GM18520 (cell line): ENCODE data around the gene FGD6.
"Not testable (repeated sequence)": the region's sequence is repeated elsewhere in the genome, so short reads cannot be mapped to it uniquely, and the experiment has no call there.

Source experiments
- ATAC-seq: cut with Tn5 transposase; IDR thresholded peaks from one replicate; pipeline ENCODE4 v1.9.1; 2021; ENCODE audit not compliant: unreplicated experiment

The FGD6 gene

DNA sequence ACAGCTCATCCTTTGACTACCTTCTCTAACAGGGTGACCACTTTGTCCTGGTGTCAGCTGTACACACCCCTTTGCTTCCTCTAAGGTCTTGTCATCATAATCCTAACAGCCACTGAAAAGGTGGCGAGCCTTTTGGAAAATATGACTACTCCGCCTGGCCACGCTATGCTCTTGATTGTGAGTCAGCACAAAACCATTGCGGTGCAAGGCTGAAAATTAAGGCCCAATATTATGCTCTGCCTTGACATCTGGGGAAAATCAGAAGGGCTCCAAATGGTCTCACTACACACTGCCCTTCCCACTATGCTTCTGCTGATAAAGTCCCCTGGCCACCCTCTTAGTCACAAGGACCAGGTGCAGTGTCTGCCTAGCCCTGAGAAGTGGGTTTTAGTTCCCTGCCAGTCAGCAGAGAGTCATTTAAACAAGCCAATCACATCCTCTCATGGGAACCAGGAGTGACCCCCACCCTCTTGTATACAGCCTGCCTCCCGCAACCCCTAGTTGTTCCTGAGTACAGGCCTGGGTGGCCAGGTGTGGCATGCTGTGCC, 34.3 kb downstream of the FGD6 start:
- peak; percentile 61 for ATAC-seq

DNA sequence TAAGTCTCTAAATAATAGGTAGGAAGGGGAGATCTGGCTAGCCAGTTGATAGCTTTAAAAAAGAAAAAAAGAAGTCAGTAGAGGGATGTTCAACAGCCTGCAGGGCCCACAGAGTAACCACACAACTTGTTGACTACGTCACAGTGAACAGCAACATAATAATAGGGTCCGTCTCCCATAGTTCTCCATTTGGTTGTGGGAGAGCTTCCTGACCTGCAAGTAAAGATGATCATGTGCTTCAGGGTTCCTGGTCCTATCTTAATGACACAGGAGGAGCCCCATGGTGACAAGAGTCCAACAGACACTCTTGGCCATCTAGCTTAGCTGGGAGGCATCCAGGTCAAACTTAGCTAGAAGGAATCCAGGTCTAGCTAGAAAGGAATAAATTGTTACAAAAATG, 36.2 kb downstream of the FGD6 start:
- no peak for ATAC-seq

DNA sequence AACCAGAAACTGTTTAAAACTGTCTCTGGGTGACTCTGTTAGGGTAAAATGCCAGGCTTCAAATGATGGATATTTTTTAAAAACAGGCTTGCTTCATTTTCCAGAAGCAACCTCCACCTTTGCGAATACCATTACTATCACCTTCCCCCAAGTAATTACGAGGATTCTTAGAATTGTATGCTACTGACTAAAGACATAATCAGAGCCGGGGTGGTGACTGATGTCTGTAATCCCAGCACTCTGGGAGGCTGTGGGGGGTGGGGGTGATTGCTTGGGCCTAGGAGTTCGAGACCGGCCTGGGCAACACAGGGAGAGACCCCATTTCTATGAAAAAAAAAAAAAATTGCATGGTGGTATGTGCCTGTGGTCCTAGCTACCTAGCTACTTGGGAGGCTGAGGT, 38.3 kb downstream of the FGD6 start:
- no peak for ATAC-seq

DNA sequence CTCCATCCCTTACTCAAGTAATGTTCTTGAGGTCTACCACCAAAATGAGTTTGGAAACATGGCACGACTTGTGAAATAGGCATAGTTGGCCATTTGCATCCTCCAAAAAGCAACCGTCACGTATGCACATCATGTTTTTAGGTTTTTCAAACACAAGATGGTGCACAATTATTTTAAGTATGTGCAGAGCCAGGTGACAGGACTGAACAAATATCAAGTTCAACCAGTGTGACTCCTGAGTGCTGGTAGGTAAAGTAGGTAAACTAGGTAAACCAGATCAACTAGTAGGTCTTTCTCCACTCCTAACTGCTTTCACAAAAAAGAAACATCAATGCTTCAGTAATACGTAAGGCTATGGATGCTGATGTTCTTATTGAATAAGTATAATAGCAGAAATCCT, 39.1 kb downstream of the FGD6 start:
- no peak for ATAC-seq

DNA sequence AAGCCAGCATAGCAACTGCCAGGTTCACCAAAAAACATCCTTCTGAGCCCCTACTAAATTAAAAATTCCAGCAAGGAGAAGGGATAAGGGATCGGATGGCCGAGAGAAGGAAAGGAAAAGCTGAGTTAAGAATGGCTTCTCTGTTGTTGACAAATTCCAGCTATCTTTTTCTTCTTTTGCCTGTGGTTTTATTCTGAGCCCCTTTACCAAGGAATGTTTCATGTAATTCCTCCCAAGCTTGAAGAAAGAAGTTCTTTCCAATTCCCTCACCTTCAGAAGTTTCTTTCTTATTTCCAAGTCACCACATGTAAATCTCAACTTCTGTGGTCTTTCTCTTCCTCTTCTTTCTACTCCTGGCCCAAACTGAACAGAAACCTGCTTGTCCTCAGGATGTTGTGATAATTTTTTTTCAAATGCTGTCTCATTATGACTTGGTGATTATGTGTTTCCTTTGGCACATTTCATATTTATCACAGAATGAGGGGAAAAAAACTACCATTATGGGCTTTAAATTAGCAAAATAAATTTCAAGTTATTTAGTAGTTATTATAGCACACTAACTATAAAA, 40.0 kb downstream of the FGD6 start:
- no peak for ATAC-seq

DNA sequence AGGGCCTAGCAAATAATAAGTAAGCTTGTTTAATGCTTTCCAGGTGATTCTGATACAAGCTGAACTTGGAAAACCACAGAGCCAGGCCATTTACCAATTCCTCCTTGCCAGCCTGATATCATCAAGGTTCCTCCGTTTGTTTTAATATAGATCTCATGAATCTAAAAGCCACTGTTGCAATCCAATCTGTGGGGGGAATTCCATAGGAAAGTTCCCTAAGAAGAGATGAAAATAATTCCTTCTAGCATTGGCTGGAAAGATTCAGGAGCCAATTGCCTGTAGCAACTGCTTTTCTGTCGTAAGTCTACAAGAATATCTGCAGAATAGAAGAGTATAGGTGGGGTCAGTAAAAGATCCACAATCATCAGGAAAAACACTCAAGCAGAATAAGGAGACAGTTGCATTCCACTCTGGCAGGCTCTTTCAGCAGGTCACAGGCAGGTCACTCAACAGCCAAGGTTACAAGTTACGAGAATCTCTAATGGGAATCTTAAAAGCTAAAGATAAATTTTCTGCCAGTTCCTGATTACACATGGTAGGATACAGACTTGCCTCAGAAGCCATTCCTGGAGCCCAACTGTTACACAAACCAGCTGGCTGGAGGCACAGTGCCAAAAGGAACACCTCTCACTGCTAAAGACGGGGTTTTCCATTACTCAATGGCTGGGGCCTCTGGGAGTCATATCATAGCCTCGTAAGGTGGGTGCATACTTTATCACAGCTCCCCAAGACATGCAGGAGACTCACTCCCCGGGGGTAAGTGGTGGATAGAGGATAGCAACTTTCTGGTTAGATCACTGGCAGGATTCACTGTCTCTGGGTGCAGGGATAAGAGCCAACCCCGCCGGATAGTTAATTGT, 43.6 kb downstream of the FGD6 start:
- no peak for ATAC-seq

DNA sequence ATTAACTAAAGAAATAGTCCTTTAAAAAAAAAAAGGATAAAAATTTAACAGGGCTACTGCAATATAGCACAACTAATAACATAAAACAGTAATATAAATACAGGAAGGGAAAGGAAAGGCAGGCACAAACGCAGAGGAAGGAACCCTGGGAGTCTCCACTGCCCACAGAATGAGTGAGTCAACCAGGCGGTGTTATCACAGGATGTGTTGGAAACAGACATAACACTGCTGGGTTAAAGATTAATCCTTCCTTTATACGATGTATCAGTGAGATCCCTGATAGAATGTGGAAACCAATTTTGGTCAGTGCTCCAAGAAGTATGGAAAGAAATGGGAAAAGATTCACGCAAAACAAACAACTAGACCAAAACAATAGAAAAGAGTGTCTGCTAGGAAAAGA, 47.9 kb downstream of the FGD6 start:
- no peak for ATAC-seq

DNA sequence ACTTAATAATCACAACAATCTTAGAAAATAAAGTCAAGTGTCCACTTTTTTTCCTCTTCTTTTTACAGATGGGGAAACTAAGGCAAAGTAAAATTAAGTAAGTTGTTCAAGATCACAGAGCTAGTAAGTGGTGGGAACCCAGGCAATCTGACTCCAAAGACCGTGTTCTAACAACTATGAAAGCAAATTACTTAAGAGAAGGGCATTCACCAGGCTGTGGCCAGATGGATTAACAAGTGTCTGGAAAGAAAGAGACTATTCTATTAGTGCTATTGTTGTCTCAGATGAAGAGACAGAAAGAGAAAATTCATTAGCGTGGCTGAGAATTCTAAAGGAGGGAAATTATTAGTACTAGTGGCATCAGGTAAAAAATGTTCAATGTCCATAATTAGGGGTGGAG, 48.5 kb downstream of the FGD6 start:
- no peak for ATAC-seq

DNA sequence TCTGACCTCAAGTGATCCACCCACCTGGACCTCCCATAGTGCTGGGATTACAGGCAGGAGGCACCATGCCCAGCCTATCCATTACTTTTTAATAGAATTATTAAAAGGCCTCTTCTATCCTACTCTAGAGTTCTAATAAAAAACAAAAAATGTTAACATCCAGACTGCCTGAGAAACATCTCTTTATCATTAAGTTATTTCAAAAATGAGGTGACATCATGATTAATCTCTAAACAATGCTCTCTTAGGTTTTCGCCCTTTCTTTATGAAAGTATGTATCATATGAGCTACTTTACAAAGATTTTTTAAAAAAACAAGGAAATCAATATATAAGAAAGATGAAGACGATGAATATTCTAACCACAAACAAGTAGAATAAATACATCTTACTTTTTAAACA, 52.6 kb downstream of the FGD6 start:
- no peak for ATAC-seq

DNA sequence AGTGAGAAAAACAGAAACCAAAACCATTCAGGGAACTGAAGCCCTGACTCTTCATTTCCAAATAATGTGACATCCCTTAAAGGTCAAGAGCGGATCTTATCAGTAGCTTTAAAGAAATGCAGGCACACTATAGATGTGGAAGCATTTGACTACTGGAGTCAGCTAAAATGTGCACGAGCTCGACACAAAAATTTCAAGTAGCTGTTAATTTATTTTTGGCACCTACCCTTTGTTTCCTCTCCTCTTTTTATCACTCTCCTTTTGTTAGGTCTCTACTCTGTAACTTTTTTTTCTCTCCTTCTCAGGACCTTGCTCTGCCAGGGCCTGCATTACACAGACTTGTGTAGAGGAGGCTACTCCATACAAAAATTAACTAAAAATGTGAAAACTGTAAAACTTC, 58.3 kb downstream of the FGD6 start:
- no peak for ATAC-seq

DNA sequence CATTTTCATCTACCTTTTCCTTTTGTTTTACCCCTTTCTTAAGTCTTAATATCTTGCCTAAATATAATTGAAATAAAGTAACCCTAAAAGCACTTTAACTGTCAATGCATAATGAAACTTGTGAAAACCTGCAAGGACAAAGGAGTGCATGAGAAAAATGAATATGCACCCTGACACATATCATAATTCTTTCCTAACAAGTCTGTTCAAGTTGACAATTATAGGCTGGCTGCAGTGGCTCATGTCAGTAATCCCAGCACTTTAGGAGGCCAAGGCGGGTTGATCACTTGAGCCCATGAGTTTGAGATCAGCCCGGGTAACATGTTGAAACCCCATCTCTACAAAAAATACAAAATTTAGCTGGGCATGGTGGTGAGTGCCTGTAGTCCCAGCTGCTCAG, 65.4 kb downstream of the FGD6 start:
- ATAC-seq = no peak

DNA sequence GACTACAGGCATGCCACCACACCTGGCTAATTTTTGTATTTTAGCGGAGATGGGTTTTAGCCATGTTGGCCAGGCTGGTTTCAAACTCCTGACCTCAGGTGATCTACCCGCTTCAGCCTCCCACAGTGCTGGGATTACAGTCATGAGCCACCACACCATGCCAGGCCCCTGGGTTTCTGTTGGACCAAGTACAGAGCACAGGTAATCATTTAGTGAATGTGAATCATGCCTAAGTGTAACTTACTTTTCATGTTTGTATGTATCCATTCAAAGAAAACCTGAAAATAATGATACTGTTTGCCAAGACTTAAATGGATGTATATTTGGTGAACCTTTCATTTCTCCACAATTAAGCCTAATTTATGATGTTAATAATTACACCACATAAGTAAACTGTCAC, 65.9 kb downstream of the FGD6 start:
- no peak for ATAC-seq

DNA sequence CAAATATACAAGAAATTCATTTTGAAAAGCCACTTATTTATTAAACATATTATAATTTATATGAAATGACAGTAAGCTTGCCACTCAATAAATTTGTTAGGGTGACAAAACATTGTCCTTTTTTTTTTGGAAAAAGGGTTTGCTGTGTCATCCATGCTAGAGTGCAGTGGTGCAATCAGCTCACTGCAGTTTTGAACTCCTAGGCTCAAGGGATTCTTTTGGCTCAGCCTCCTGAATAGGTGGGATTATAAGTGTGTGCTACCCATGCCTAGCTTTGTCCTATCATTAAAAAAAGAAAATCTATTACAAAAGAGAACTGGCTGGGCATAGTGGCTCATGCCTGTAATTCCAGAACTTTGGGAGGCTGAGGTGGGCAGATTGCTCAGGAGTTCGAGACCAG, 66.8 kb downstream of the FGD6 start:
- no peak for ATAC-seq

DNA sequence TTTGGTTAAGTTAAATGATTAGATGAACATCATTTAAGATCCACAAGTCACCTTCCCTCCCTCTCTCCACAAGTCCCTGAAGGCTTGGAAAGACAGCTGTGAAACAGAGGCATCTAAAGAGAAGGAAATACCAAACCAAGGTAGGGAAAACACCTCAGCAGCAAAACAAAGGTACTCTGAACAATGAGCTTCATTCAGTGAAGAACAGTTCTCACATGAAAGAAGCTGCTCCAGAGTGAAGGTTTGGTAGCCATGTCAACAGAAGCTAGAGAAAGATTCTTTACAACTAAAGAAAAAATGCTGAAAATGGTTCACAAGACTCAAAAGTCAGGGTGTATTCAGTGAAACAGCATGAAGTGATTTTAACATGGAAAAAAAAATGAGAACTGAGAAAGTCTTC, 69.4 kb downstream of the FGD6 start:
- no peak for ATAC-seq

DNA sequence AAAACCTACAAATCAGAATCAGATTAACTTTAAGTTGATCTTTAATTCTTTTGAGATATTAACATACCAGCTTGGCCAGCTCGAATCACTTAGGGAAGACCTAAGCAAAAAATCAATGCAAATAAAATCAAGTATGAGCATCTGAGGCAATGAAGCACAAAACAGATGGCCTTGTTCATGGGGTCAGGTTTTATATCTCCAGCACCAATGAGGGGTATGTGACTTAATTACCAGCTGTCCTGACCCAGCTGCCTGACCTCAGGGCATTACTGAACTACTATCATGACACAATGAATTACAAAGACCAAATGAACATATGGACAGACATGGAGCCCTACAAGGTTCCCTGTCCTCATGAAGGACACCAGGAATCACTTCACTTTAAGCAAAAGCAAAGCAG, 70.5 kb downstream of the FGD6 start:
- ATAC-seq = no peak

DNA sequence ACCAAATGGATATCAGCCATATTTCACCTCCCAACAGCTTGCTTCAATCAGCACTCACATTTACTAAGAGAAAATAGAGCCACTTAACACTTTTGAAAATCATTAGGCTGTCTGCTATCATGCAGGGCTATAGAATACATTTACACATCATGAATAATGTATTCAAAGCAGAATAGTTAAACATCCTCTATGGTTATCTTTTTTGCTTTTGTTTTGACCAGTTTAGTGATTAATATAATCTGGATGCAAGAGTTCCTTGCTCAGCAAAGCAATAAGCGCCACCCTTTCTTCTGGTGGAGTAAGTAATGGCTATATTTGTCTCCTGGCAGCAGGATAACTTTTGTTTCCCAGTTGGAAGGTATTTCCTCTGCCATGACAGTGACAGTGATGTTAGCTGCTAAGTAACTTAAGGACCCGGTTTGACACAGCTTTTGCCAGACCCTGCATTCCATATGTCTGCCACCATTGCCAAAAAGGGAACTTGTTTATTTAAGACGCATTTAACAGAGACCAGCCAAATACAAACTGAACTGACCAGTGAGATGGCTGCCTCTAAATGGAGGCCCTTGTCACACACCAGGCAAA, 73.6 kb downstream of the FGD6 start:
- ATAC-seq = no peak

DNA sequence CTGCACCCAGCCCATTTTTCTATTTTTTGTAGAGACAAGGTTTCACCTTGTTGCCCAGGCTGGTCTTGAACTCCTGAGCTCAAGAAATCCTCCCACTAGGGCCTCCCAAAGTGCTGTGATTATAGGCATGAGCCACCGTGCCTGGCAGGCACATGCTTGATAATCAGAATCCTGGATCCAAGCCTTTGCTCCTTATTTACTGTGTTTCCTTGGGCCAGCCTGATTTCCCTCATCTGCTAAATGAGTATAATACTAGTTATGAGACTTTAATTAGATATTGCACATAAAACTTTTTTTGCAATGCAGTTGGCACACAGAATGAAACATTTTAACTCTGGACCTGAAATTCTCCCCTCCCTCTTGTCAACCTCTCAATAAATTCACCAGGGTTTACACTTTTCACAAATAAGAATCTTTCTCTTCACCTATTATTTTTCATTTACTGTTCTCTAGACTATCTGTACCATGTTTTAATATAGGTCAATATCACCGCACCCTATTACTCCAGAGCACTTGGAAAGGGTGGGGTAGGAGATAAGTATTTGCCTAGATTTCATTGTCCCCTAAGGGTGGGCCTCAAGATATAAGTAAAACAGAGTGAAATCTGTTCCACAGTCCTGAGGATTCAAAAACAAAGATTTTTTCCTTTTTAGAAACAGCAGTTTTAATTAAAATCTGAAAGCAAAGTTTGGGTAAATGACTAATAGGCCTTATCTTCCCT, 74.7 kb downstream of the FGD6 start:
- ATAC-seq = no peak

DNA sequence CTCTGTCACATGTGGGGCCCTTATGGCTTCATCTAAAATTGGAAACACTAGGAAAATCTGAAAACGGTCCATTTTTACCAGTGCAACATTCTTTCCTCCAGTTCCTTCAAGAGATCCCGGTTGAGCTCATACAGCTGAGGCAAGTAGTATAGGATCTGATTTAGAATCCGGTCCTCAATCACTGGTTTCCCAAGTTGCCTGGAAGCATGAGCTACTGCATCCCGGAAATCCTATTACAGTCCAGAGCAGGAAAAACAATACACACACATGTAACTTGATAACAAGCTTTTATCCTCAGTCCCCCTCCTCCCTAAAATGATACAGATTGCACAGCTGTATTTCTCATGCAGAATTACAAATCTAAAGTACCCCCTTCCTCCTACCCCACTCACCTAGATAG, 76.0 kb downstream of the FGD6 start:
- no peak for ATAC-seq

DNA sequence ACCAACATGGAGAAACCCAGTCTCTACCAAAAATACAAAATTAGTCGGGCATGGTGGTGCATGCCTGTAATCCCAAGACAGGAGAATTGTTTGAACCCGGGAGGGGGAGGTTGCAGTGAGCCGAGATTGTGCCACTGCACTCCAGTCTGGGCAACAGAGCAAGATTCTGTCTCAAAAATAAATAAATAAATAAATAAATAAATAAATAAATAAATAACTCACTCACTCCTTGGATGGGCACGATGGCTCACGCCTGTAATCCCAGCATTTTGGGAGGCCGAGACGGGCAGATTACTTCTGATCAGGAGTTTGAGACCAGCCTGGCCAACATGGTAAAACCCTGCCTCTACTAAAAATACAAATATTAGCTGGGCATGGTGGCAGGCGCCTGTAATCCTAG, 79.2 kb downstream of the FGD6 start:
- not testable (repeated sequence) for ATAC-seq

DNA sequence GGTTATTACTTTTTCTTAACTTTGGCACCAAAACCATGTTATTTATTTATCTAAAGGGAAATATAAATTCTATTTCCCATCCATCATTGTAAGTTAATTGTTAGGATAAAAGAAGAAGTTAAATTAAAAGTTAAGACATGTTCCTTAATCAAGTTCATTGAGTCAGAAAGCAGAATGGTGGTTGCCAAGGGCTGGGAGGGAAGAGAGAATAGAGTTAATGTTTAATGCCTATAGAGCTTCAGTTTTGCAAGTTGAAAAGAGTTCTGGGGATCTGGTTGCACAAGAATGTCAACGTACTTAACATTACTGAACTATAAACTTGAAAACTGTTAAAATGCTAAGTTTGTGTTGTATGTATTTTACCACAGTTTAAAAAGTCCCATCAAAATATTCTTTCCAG, 80.7 kb downstream of the FGD6 start:
- no peak for ATAC-seq

DNA sequence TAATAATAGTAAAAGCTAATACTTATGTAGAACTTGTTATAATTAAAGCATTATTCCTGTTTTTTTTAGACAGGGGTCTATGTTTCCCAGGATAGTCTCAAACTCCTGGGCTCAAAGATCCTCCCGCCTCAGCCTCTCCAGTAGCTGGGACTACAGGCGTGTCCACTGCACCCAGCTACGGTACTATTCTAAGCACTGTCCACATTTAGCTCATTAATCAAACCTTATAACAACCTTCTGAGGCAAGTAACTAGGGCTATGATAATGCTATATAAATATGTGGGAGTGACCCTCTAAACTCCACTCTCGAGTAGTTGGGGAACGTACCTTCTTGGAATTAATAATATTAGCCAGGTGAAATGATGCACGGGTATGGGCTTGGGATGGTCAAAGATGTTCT, 83.2 kb downstream of the FGD6 start:
- no peak for ATAC-seq
